Parathyroid adenoma (tissue), 2 donors: Measurements from ENCODE around the gene CMC1.

Source experiments
- H2AFZ ChIP-seq: fragments of 300-600 bp; sonication (generic); one replicate; pipeline ENCODE4 v1.7.0; 2017; ENCODE audit warnings: antibody characterized with exemption, mild to moderate bottlenecking
- H3K27ac ChIP-seq: fragments of 300-600 bp; sonication (generic); one replicate; pipeline ENCODE4 v1.7.0; 2017
- H3K27me3 ChIP-seq: fragments of 300-600 bp; sonication (generic); one replicate; pipeline ENCODE4 v1.7.0; 2017; ENCODE audit warnings: low read length; ENCODE audit not compliant: control insufficient read depth, insufficient read depth
- H3K36me3 ChIP-seq: fragments of 300-600 bp; sonication (generic); one replicate; pipeline ENCODE4 v1.7.0; 2017; ENCODE audit warnings: low read length; ENCODE audit not compliant: control insufficient read depth, insufficient read depth
- H3K4me1 ChIP-seq: fragments of 300-600 bp; sonication (generic); one replicate; pipeline ENCODE4 v1.7.0; 2017; ENCODE audit warnings: control low read depth
- H3K4me2 ChIP-seq: fragments of 300-600 bp; sonication (generic); one replicate; pipeline ENCODE4 v1.7.0; 2017; ENCODE audit warnings: low read length
- H3K4me3 ChIP-seq: fragments of 300-600 bp; sonication (generic); one replicate; pipeline ENCODE4 v1.7.0; 2017; ENCODE audit warnings: low read depth, low read length
- H3K79me2 ChIP-seq: fragments of 300-600 bp; sonication (generic); one replicate; pipeline ENCODE4 v1.7.0; 2017; ENCODE audit warnings: control low read depth
- H3K9ac ChIP-seq: fragments of 300-600 bp; sonication (generic); one replicate; pipeline ENCODE4 v1.7.0; 2017; ENCODE audit warnings: mild to moderate bottlenecking
- H3K9me3 ChIP-seq: fragments of 300-600 bp; sonication (generic); one replicate; pipeline ENCODE4 v1.7.0; 2017; ENCODE audit warnings: low read length; ENCODE audit not compliant: control insufficient read depth
- CTCF ChIP-seq: fragments of 300-600 bp; sonication (generic); IDR thresholded peaks from one replicate; pipeline ENCODE4 v1.7.0; 2017; ENCODE audit warnings: antibody characterized with exemption, mild to moderate bottlenecking
- donor health status: primary hyperparathyroidism.

The CMC1 gene

GRCh38 chr3:28252001-28252431 lies 10.6 kb downstream of the CMC1 start:
- Histone ChIP-seq H3K9me3 (no peaks in the 10 kb centered on the region), H3K4me1 (peaks cover 5% of the 10 kb centered on the region), H2AFZ (no peak overlapping the region), H3K4me3 (no peak overlapping the region), H3K4me2 (no peak overlapping the region), H3K27me3 (no peaks in the 10 kb centered on the region), H3K79me2 (peaks cover 3% of the 10 kb centered on the region), H3K27ac (peak overlapping the region; percentile 62), H3K36me3 (no peaks in the 10 kb centered on the region), H3K9ac (no peak overlapping the region)
- TF ChIP-seq CTCF: no peak

GRCh38 chr3:28253040-28253715 lies 11.8 kb downstream of the CMC1 start:
- no peaks in the 10 kb centered on the region for H3K9me3 ChIP-seq
- H3K36me3 ChIP-seq: no peaks in the 10 kb centered on the region
- no peak for TF ChIP-seq CTCF
- no peak overlapping the region for H2AFZ ChIP-seq
- no peak overlapping the region for H3K9ac ChIP-seq
- no peaks in the 10 kb centered on the region for H3K27me3 ChIP-seq
- peak overlapping the region; percentile 62 for H3K27ac ChIP-seq
- H3K4me3 ChIP-seq: no peak overlapping the region
- no peak overlapping the region for H3K4me2 ChIP-seq
- peaks cover 5% of the 10 kb centered on the region for H3K4me1 ChIP-seq
- H3K79me2 ChIP-seq: peaks cover 3% of the 10 kb centered on the region

GRCh38 chr3:28262001-28262400 lies 20.6 kb downstream of the CMC1 start:
- H3K27me3 ChIP-seq: no peaks in the 10 kb centered on the region
- peaks cover 4% of the 10 kb centered on the region for H3K79me2 ChIP-seq
- H3K36me3 ChIP-seq: no peaks in the 10 kb centered on the region
- no peak for TF ChIP-seq CTCF
- no peak overlapping the region for H3K27ac ChIP-seq
- no peak overlapping the region for H3K4me2 ChIP-seq
- H3K9ac ChIP-seq: no peak overlapping the region
- H3K9me3 ChIP-seq: no peaks in the 10 kb centered on the region
- H2AFZ ChIP-seq: no peak overlapping the region
- no peak overlapping the region for H3K4me3 ChIP-seq
- H3K4me1 ChIP-seq: peaks cover 8% of the 10 kb centered on the region

GRCh38 chr3:28265641-28266040 lies 24.2 kb downstream of the CMC1 start:
- Histone ChIP-seq H3K4me1 (peaks cover 8% of the 10 kb centered on the region), H3K27ac (no peak overlapping the region), H3K27me3 (no peaks in the 10 kb centered on the region), H3K36me3 (no peaks in the 10 kb centered on the region), H3K9ac (no peak overlapping the region), H3K9me3 (no peaks in the 10 kb centered on the region), H3K79me2 (peaks cover 4% of the 10 kb centered on the region), H3K4me2 (no peak overlapping the region), H3K4me3 (no peak overlapping the region), H2AFZ (no peak overlapping the region)
- no peak for TF ChIP-seq CTCF
